Measurements from ENCODE around the gene SLC23A3. TPM values are rescaled to one million over a fixed set of nuclear protein-coding genes. Genes with fewer than 3 reads are reported as not detected.

Gene SLC23A3
- polyA plus RNA-seq, 3 donors, result 1.1 TPM; not detected in 2

DNA sequence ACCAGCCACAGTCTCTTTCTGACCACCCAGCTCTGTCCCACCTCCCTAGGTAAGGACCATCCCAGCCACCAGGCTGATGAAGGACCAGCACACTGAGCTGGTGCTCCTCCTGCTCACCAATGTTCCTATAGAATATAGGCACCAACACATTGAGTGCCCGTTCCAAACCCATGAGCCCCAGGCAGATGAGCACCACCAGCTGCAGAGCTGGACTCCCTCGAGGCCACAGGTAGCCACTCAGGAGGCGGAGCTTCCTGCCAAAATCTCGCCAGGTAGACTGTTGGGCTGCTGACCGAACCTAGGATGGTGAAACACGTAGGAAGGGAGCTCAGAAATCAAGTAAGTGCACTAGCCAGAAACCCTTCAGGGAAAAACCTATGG is 46.7 kb upstream of the SLC23A3 start:
- TF ChIP-seq, protein P1, sequence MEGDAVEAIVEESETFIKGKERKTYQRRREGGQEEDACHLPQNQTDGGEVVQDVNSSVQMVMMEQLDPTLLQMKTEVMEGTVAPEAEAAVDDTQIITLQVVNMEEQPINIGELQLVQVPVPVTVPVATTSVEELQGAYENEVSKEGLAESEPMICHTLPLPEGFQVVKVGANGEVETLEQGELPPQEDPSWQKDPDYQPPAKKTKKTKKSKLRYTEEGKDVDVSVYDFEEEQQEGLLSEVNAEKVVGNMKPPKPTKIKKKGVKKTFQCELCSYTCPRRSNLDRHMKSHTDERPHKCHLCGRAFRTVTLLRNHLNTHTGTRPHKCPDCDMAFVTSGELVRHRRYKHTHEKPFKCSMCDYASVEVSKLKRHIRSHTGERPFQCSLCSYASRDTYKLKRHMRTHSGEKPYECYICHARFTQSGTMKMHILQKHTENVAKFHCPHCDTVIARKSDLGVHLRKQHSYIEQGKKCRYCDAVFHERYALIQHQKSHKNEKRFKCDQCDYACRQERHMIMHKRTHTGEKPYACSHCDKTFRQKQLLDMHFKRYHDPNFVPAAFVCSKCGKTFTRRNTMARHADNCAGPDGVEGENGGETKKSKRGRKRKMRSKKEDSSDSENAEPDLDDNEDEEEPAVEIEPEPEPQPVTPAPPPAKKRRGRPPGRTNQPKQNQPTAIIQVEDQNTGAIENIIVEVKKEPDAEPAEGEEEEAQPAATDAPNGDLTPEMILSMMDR (IDR thresholded peaks at IDR 0.05), result no peak
- H3K4me3 ChIP-seq (replicated peaks in 1 of 3; ENCODE audit: low read depth in 2 of 3, low read length in 3 of 3), result no peak overlapping the region
- no peak overlapping the region for H3K27ac ChIP-seq (ENCODE audit: low read depth in 1 of 2, low read length in 2 of 2)
- peaks cover 0 to 11% (median 2%) of the 10 kb centered on the region in 7 donors for H3K9me3 Mint-ChIP-seq
- peaks cover 32 to 37% of the 10 kb centered on the region in 2 donors for H3K4me1 ChIP-seq (ENCODE audit: control insufficient read depth in 1 of 2, insufficient read depth in 2 of 2, low read length in 2 of 2)
- no peak overlapping the region for H3K27ac Mint-ChIP-seq
- H3K4me2 ChIP-seq (replicated peaks; ENCODE audit: extremely low read depth, low read length, poor library complexity, severe bottlenecking), result no peak overlapping the region
- H3K27me3 ChIP-seq (ENCODE audit: control insufficient read depth in 2 of 2, insufficient read depth in 2 of 2, low read length in 2 of 2), result peaks cover 0 to 31% of the 10 kb centered on the region in 2 donors
- no peaks in the 10 kb centered on the region for H3K79me2 ChIP-seq (ENCODE audit: insufficient read depth, low read length)
- no peak for DNase-seq
- H4K20me1 ChIP-seq (ENCODE audit: insufficient read depth, low read length), result peaks cover 34% of the 10 kb centered on the region
- H3K27me3 Mint-ChIP-seq (ENCODE audit: low read depth in 3 of 3), result peaks cover 31 to 39% (median 37%) of the 10 kb centered on the region in 3 donors
- intact Hi-C loops (cut with micrococcal nuclease), result loop anchor here (5.0 kb wide), 2 partner anchors 36 to 39 kb away; partner anchors contain the start of genes TUBA4A (in 2 of the 2), TUBA4B (in 2 of the 2), CNPPD1 (in 1 of the 2) and RETREG2 (in 1 of the 2)
- peak overlapping the region in 1 of 2 donors; percentile 55 for H3K4me3 Mint-ChIP-seq
- no peak overlapping the region for H2AFZ ChIP-seq (ENCODE audit: insufficient read depth, low read depth, low read length, poor library complexity, severe bottlenecking)
- peaks cover 19 to 22% of the 10 kb centered on the region in 2 donors for H3K36me3 ChIP-seq (replicated peaks in 1 of 2; ENCODE audit: control insufficient read depth in 1 of 2, insufficient read depth in 2 of 2, low read length in 2 of 2)
- WGBS (ENCODE audit: insufficient coverage), result 97% methylated on average over 6 of the region's 6 CpGs
- H3K36me3 Mint-ChIP-seq, result peaks cover 43 to 49% of the 10 kb centered on the region in 2 donors
- peaks cover 33% of the 10 kb centered on the region for H3K4me1 Mint-ChIP-seq
- no peaks in the 10 kb centered on the region for H3K9me3 ChIP-seq (replicated peaks in 1 of 2; ENCODE audit: control insufficient read depth in 1 of 2, insufficient read depth in 1 of 2, low read length in 2 of 2)
- H3K9ac ChIP-seq (ENCODE audit: insufficient read depth, low read length, poor library complexity, severe bottlenecking), result no peak overlapping the region

DNA sequence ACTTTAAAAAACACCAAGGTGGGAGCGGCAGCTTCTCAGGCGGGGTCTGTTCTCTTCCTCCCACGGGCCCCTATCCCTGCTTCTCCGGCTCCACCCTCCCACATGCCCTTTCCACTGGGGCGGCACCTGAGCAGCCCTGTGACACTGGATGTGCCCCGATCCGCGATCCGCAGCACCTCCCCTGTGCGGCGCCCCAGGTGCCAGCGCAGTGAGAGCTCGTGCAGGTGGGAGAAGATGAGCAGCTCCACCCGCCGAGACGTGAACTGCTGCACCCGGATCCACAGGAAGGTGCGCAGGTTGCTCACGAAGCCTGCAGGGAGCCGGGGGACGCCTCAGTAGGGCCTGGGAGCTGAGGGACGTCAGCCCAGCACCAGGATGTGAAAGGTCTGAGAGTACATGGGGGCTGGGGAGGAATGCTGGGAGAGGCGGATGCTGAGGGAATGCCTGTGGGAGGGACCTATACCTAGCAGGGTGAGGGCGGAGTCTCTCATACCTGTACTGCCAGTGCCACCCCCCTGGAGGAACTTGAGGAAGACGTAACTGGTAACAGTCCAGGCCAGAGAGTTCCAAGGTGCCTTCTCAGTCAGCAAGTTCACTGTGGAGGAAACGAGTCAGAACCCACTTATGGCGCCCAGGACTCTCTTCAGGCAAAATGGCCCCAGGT is 46.2 kb upstream of the SLC23A3 start:
- intact Hi-C loops (cut with micrococcal nuclease), result loop anchor here (5.0 kb wide), 2 partner anchors 36 to 39 kb away; partner anchors contain the start of genes TUBA4A (in 2 of the 2), TUBA4B (in 2 of the 2), CNPPD1 (in 1 of the 2) and RETREG2 (in 1 of the 2)
- no peak overlapping the region for H3K9ac ChIP-seq (ENCODE audit: insufficient read depth, low read length, poor library complexity, severe bottlenecking)
- no peak overlapping the region for H3K4me3 ChIP-seq (replicated peaks in 1 of 3; ENCODE audit: low read depth in 2 of 3, low read length in 3 of 3)
- no peaks in the 10 kb centered on the region for H3K9me3 ChIP-seq (replicated peaks in 1 of 2; ENCODE audit: control insufficient read depth in 1 of 2, insufficient read depth in 1 of 2, low read length in 2 of 2)
- DNase-seq, result no peak
- Mint-ChIP-seq H3K4me1 (peaks cover 35% of the 10 kb centered on the region), H3K27ac (no peak overlapping the region), H3K36me3 (peaks cover 40 to 44% of the 10 kb centered on the region in 2 donors), H3K9me3 (peaks cover 0 to 11% (median 0%) of the 10 kb centered on the region in 7 donors), H3K27me3 (ENCODE audit: low read depth in 3 of 3) (peaks cover 27 to 38% (median 32%) of the 10 kb centered on the region in 3 donors), H3K4me3 (peak overlapping the region in 1 of 2 donors; percentile 26)
- H3K79me2 ChIP-seq (ENCODE audit: insufficient read depth, low read length), result no peaks in the 10 kb centered on the region
- peaks cover 34 to 37% of the 10 kb centered on the region in 2 donors for H3K4me1 ChIP-seq (ENCODE audit: control insufficient read depth in 1 of 2, insufficient read depth in 2 of 2, low read length in 2 of 2)
- no peak overlapping the region for H2AFZ ChIP-seq (ENCODE audit: insufficient read depth, low read depth, low read length, poor library complexity, severe bottlenecking)
- no peak overlapping the region for H3K27ac ChIP-seq (ENCODE audit: low read depth in 1 of 2, low read length in 2 of 2)
- peaks cover 29% of the 10 kb centered on the region for H4K20me1 ChIP-seq (ENCODE audit: insufficient read depth, low read length)
- H3K27me3 ChIP-seq (ENCODE audit: control insufficient read depth in 2 of 2, insufficient read depth in 2 of 2, low read length in 2 of 2), result peaks cover 0 to 27% of the 10 kb centered on the region in 2 donors
- H3K36me3 ChIP-seq (replicated peaks in 1 of 2; ENCODE audit: control insufficient read depth in 1 of 2, insufficient read depth in 2 of 2, low read length in 2 of 2), result peaks cover 14 to 17% of the 10 kb centered on the region in 2 donors
- no peak overlapping the region for H3K4me2 ChIP-seq (replicated peaks; ENCODE audit: extremely low read depth, low read length, poor library complexity, severe bottlenecking)
- 94% methylated on average over 24 of the region's 27 CpGs for WGBS (ENCODE audit: insufficient coverage)
- TF ChIP-seq, protein P1 (IDR thresholded peaks at IDR 0.05), result no peak
